WERI-Rb-1 (cell line): Measurements from ENCODE around the gene IFNAR1.

Experiments
- DNase-seq: peaks from one replicate; pipeline ENCODE4 v3.0.0-alpha.2; 2020
- H3K27ac ChIP-seq: fragments of 250-450 bp; sonication (Bioruptor Pico); 2 replicates; pipeline ENCODE4 v1.5.1; 2020; ENCODE audit warnings: mild to moderate bottlenecking, moderate library complexity
- H3K27me3 ChIP-seq: fragments of 250-450 bp; sonication (Bioruptor Pico); 2 replicates; pipeline ENCODE4 v1.5.1; 2021; ENCODE audit warnings: mild to moderate bottlenecking, low read depth, moderate library complexity; ENCODE audit not compliant: insufficient read depth, severe bottlenecking
- H3K36me3 ChIP-seq: fragments of 250-450 bp; sonication (Bioruptor Pico); 2 replicates; pipeline ENCODE4 v1.5.1; 2020; ENCODE audit warnings: mild to moderate bottlenecking, moderate library complexity
- H3K4me3 ChIP-seq: 2 replicates; pipeline ENCODE4 v1.5.1; 2011; ENCODE audit warnings: low read depth, mild to moderate bottlenecking, control low read depth, low read length
- H3K9me3 ChIP-seq: fragments of 250-450 bp; sonication (Bioruptor Pico); 2 replicates; pipeline ENCODE4 v1.5.1; 2021; ENCODE audit warnings: mild to moderate bottlenecking, moderate library complexity; ENCODE audit not compliant: severe bottlenecking
- CTCF ChIP-seq: IDR thresholded peaks from 2 replicates; pipeline ENCODE4 v1.5.1; 2011; ENCODE audit warnings: low read depth, mild to moderate bottlenecking, control low read depth, inconsistent platforms, low read length

Gene IFNAR1

GRCh38 chr21:33395891-33396331 lies 71.1 kb downstream of the IFNAR1 start:
- H3K36me3 ChIP-seq, result no peaks in the 10 kb centered on the region
- H3K27ac ChIP-seq, result no peak overlapping the region
- no peak overlapping the region for H3K4me3 ChIP-seq
- no peak for TF ChIP-seq CTCF
- H3K9me3 ChIP-seq, result no peaks in the 10 kb centered on the region
- DNase-seq, result no peak
- no peaks in the 10 kb centered on the region for H3K27me3 ChIP-seq

GRCh38 chr21:33396436-33396835 lies 71.7 kb downstream of the IFNAR1 start:
- TF ChIP-seq CTCF, result no peak
- no peak overlapping the region for H3K27ac ChIP-seq
- H3K36me3 ChIP-seq, result no peaks in the 10 kb centered on the region
- no peaks in the 10 kb centered on the region for H3K9me3 ChIP-seq
- no peak for DNase-seq
- H3K27me3 ChIP-seq, result no peaks in the 10 kb centered on the region
- no peak overlapping the region for H3K4me3 ChIP-seq

GRCh38 chr21:33396951-33397350 lies 72.2 kb downstream of the IFNAR1 start:
- no peak overlapping the region for H3K27ac ChIP-seq
- DNase-seq, result no peak
- no peaks in the 10 kb centered on the region for H3K36me3 ChIP-seq
- no peak overlapping the region for H3K4me3 ChIP-seq
- no peaks in the 10 kb centered on the region for H3K9me3 ChIP-seq
- H3K27me3 ChIP-seq, result no peaks in the 10 kb centered on the region
- no peak for TF ChIP-seq CTCF

GRCh38 chr21:33397717-33398116 lies 72.9 kb downstream of the IFNAR1 start:
- H3K27ac ChIP-seq, result no peak overlapping the region
- H3K4me3 ChIP-seq, result no peak overlapping the region
- no peaks in the 10 kb centered on the region for H3K27me3 ChIP-seq
- DNase-seq, result no peak
- TF ChIP-seq CTCF, result no peak
- H3K36me3 ChIP-seq, result no peaks in the 10 kb centered on the region
- no peaks in the 10 kb centered on the region for H3K9me3 ChIP-seq

- Histone ChIP-seq H3K9me3 (no peaks in the 10 kb centered on the region), H3K27ac (no peak overlapping the region), H3K36me3 (no peaks in the 10 kb centered on the region), H3K27me3 (no peaks in the 10 kb centered on the region), H3K4me3 (no peak overlapping the region)
- no peak for DNase-seq
- TF ChIP-seq CTCF, result no peak
Measured at GRCh38 chr21:33398361-33398760, 73.6 kb downstream of the IFNAR1 start.

- Histone ChIP-seq H3K27ac (no peak overlapping the region), H3K36me3 (no peaks in the 10 kb centered on the region), H3K27me3 (no peaks in the 10 kb centered on the region), H3K4me3 (no peak overlapping the region), H3K9me3 (no peaks in the 10 kb centered on the region)
- no peak for DNase-seq
- TF ChIP-seq CTCF, result no peak
Measured at GRCh38 chr21:33401630-33401992, 76.8 kb downstream of the IFNAR1 start.
